CD4-positive, alpha-beta T cell treated with Interleukin-17A for 1 hour (primary cell): ENCODE data around the gene HHEX.

Experiments
- DNase-seq: peaks from one replicate; pipeline ENCODE4 v3.0.0-alpha.2; 2020

The HHEX gene

DNA sequence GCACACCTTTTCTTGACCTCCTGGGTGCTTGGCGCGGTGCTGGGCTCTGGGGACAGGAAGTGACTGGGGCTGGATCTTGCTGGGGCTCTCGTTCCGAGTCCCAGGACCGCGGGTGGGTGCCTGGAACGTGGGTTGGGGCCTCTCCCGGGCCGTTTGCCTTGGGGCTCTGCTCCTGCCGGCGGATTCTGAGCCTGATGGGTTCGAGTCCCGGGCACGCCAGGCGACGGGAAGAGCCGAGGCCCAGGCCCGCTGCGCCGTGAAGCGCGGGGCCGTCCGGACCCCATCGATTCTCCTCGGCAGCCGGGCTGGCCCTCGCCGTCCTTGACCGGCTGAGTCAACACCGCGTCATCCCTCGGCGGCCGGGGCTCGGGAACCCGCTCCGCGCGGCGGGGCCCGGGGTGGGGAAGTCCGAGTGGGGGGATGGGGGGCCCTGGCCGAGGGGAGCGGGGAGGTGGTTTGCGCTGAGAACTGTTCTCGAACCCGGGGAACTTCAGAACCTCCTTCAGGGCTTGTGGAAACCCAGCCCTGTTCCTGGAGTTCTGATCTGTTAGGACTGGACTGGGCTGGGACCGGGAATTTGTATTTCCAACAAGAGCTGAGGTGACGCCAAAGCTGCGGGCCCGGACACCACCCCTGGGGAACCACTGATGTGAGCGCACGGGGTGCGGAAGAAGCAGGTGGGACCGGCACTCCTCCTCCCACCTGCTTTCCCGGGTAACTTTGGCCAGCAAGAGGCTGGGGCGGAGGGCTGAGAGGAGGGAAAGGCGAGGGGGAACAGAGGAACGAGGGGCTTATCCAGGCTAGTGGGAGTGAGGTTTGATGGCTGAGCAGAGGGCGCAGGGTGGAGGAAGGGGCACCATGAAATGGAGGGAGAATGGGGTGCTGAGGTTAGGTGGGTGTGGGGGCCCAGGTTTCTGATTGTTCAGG lies 6.2 kb downstream of the HHEX start:
- no peak for DNase-seq

DNA sequence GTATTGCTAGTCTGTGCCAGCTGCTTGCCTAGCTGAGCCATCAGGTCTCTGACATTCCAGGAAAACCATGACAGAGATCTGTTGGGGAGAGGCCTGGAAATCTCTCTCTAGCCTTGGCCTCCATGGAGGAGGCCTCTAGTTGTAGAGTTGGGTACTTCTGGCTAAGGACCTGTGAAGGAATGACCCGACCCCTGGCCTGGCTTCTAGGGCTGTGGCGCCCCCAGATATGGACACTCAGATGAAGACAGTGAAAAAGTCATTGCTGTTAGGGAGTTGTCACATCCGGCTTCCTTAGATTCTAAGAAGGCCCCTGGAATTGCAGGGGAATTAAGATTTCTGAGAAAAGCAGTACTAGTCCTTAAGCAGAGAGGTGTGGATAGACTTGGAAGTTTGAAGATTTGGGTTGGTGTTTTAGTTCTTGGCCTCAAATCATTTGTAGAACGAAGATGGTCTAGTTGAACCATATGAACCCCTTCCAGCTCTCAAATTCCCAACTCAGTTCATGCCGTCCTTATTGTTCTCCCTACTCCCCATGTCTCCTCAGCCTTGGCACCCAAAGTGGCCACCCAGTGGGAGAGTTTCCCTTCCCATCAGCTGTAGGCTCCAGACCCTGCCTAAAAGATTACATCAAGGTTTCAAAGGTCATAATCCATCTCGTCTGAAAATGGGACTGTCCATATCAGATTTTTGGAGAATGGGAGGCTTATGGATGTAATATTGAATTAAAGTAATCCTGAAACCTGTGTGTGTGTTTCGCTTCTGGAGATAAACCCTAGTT lies 7.0 kb downstream of the HHEX start:
- no peak for DNase-seq

DNA sequence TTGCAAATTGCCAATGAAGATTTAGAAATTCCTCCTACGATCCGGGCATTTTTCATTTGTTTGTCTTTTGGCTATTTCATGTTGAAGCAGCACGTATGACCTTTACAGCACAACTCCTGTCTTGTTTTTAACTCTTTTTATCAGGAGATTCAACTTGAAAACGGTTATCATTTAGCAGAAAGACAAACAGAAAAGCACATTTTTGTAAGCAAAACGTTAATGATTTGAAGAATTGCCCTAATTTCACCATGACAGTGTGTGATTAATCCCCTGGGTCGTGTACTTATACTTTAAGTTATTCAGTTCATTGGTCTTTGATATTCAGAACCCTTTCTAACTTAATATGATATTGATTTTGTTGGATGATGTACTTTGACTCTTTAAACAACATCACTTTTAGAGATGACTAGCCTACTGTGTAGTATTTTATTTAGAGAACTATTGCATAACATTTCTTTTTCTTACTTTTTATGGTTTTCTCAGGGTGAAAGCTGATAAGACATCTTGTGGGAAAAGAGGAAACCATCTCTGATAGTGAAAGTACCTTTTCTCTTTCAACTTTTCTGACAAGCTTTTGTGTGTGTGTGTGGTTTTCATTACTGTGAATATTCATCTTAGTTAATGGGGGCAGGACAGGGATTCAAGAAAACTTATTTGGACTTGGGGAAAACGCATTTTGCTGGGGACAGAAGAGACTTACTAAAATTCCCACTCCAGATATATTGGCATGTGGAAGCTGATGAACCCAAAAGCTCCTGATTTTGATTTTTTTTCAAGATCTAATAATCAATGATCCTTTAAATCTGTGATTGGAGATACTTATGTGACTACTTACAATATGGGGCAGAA lies 8.1 kb downstream of the HHEX start:
- peak; percentile 22 for DNase-seq

DNA sequence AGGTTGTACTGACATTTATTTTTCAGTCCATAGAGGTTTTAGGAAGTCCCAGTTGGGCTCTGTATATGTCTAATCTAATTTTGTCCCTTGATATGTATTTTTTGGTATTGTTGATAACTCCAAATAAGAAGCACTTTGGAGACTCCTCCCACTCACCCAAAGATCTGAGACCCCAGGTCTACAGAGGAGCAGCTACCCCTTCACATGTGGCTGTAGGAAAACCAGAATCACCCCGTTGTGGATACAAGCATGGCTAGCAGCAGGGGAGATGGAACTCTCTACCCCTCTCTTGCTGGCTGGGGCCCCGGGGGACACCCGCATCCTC lies 9.4 kb downstream of the HHEX start:
- no peak for DNase-seq

DNA sequence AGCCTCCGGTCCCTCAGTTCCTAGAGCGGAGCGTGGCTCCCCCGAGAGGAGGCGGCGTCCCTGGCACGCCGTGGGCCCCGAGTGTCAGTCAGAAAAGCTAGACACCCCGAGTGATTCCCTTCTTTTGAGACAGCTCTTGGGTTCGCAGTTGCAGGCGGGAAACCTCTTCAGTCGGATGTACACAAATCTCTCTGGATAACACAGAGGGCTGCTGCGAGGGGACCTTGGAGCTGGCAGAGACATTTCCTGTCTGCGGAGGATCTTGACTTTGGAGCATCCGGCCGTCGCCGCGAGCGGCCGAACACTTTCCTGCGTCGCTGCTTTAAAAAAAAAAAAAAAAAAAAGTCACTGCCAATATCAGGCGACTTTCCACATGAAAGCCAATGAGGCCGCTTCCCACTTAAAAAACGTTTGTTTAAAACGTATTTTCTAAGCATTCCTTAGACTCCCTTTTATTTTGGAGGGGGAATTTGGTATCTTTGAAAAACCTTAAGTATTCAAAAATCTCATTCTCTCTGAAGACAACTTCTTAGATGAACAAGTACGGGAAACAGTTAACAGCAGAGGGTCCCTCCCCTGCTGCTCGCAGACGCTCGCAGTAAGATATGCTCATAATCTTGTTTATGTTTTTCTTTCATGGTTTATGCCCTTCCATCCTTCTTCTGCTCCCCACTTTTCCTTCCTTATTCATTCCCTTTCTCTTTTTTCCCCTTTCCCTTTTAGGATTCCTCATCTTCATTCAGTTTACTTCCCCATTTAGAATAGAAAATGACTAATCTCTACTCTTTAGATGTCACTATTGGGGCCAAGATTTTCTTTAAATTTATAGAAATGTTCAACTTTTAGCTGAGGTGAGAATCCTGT lies 10.0 kb downstream of the HHEX start:
- peak; percentile 32 for DNase-seq

DNA sequence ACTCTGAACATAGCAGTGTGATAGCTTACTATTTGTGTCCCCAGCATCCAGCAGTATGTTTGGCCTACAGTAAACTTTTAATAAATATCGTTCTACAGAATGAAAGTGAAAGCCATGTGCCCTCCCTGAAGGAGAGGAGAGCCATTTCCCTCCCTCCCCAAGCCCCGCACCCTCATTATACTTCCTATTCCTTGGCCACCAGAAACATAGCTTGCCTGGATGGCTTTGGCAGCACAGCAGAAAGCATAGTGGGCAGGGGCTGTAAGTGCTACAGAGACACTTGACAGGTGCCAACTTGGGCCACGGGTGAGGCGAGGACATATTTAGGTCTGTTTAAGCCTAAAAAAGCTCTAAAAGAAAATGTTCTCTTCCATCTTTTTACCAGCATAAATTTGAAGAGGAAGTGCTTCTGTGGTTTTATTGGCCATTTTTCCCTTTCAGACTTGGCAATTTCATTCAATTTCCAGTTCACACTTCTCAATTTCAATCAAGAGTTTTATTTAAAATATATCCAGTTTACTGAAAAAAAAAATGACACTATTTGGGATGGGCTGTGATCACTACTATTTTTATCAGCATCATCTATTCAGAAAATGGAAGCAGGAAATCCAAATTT lies 12.7 kb downstream of the HHEX start:
- no peak for DNase-seq

DNA sequence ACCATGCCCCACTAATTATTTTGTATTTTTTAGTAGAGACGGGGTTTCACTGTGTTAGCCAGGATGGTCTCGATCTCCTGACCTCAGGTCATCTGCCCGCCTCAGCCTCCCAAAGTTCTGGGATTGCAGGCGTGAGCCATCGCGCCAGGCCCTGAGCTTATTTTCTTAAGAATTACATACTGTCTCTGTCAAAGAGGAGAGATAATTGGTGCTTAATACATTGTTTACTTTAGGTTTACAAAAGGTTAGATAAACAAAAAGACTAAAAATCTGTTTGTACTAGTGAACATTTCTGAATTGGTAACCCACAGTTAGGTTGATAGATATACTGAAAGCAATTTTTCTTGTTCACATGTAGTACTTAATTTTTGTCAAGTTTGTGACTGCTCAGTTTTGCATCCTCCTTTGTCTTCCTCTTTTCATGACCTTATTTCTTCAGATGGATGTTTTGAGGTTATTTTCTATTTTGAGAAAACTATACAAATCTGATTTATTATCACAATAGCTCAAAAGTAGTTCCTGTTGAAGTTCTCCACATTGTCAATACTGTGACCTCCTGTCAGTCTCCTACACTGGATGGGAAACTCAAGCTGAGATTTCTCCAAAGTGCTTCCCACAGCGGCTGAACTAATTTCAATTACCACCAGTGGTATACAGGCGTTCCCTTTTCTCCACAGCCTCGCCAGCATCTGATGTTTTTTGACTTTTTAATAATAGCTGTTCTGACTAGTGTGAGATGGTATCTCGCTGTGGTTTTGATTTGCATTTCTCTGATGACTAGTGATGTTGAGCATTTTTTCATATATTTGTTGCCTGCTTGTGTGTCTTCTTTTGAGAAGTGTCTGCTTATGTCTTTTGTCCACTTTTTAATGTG lies 22.5 kb downstream of the HHEX start:
- DNase-seq, result no peak

DNA sequence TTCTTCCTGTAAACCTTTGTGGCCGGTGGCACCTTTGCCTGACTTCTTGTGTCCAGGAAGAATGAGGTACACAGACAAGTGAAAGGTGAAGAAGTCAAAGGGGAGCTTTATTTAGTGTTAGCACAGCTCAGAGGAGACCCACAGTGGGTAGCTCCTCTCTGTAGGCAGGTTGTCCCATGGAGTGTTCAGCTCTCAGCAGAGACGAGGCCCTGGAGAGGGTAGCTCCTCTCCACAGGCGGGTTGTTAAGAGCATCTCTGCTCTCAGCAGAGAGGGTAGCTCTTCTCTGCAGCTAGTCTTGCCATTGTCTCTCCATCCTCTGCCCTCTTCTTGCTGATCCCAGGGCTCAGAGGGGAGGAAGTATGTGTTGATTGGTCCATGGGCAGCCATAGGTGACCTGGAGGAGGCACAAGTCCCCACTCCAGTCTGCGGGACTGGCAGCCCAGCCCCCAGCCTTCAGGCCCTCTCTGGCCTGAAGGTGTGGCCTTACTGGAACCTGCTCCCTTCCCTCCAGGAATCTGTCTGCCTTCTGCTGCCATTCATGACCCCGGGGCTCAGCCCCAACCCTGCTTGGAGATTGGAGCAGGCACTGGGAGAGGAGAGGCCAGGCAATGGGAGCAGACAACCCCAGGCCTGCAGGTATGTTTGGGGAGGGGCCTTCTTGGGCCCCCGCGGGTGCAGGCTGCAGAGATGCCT lies 24.5 kb downstream of the HHEX start:
- DNase-seq, result no peak

DNA sequence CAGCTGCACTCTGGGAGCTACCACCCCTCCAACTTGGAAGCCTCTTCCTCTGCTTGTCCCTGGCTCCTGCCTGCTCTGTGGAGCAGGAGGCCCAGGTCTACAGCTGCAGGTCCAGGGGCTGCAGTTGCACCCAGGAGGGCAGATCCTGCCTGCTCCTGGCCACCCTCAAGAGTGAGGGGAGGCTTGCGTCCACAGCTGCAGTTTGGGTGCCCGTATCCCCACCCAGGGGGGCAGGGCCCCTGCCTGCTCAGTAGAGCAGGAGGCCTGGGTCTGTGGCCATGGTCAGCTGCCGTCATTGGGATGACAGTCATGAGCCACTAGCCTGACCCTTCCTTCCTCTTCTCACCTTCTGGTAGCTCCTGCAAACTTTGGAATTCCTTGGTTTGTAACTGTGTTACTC lies 25.1 kb downstream of the HHEX start:
- DNase-seq, result no peak

DNA sequence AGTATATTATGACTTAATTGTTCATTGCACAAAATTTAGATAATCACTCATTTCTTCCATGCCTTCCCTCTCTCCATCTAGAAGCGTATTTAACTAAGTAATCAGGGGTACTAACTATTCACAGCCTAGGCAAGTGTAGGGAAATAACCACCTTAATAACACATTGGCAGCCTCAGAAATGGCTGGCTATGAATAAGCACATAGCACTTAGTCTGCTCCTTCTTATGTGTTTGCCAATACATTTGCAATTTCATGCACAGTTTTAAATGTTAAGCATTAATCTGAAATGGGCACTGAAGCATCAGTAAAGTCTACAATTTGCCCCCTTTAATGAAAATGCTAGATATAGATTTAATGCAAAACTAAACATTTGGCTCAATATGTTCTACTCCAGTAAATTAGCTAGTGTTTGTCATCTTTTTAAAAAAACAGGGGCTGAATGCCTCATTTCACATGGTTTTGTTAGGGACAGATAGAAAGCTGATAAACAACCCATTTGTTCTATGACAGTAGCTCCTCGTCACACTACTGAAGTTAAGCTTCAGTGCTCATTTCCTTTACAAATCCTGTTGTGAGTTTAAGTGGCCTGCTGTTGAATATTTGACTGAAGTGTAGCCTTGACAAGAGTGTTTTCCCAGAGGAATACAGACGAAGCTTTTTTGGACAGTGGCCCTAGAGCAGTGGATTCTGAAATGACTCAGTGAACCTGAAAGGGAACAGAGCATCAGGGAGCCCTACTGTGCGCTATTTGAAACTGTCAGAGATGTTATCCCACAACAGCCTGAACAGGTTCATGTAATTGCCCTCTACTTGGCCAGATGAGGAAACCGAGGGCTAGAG lies 30.5 kb downstream of the HHEX start:
- no peak for DNase-seq

DNA sequence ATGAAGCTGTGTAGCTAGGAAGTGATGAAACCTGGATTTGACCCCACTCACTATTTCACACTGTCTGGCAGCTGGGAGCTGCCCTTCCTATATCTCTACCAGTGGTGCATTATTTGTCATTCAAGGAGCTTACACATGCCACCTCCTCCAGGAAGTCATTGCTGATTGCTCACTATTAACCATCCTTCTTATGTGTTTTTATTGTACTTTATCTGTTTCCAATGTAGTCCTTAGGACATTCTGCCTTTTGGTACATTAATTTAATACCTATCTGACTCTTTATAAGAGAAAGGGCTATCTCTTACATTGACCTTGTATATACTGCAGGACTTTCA lies 31.0 kb downstream of the HHEX start:
- no peak for DNase-seq

DNA sequence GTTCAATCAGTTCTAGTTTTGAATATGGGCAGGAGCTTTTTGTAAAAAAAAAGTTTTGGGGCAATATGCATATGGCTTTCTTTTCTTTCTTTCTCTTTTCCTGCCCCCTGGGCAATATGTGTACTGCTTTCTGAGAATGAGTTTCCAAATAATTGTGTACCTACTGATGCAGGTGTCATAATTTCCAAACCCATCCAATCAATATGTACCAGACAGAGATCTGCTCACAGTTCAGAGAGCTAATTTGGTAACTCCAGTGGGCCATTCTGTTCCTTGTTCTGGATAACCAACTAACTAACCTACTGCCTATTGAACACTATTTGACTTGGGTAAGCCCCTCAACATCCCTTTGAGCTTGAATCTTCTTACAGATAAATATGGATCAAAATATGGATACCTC lies 32.6 kb downstream of the HHEX start:
- no peak for DNase-seq

DNA sequence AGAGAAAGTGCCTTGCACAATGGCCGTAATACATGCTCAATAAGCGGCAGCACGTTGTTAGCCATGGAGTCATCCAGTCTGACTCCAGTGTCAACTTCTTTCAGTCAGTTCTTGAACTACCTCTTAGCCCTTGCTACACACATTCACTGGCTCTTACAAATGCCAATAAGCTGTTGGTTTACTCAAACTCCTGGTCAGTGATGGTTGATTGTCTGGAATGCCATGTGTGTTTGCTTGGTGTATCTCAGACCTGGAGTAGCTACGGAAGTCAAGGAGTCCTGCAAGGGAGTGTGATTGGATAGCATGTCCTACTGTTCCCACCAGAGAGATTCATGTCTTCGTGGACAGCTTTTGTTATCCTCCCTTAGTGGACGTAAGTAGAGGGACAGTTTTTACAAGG lies 37.4 kb downstream of the HHEX start:
- no peak for DNase-seq

DNA sequence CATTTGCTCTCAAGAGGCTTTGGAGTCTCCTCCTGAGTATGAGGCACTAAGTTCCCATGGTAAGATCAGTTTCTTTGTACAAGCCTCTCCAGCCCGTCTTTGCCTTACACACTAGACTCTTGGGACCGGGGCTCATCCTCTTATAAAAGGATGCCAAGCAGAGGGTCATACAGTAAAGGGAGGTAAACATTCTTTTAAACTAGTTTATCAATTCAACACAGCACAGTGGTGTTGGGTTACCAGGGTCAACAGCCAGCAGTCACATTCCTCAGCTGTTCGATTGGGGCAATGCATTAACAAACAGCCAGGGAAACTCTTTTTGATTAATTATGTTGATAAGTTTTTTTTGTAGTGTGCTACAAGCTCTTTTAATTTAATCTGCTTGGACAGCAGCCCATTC lies 37.8 kb downstream of the HHEX start:
- DNase-seq, result no peak

DNA sequence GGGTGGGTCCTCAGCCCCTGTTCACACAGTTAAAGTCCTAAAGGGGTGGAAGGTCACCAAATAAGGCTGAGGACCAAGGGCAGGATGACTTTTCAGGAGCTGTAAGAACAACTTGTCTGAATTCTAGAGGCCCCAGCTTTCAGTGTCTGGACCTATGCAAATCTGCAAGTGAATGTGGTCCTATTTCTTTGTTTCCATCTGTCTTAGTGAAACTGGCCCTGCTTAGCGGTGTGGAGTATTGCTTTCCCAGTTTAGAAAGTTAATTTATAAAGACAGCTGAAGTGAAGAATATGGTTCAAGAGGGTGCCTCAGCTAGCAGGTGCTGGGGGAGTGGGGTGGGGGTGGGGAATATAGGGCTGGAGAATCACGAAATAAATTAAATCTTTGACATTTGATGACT lies 40.1 kb downstream of the HHEX start:
- no peak for DNase-seq

DNA sequence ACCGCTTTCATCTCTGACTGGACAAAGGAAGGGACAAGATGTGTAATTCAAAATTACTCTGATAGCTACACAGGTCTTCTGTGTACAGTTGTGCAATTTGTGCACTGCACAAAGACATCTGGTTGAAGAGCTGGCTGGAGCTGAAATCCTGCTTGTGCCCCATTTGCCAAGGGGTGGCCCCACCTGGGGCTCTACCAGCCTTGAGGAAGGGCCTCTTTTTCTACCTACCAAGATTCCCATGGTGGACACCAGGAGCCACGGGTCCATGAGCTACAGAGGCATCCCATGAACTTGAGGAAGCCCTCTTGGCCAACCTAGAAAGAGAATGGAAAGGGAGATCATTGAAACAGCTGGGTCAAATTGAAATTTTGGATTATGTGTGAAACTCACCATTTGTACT lies 43.2 kb downstream of the HHEX start:
- no peak for DNase-seq

DNA sequence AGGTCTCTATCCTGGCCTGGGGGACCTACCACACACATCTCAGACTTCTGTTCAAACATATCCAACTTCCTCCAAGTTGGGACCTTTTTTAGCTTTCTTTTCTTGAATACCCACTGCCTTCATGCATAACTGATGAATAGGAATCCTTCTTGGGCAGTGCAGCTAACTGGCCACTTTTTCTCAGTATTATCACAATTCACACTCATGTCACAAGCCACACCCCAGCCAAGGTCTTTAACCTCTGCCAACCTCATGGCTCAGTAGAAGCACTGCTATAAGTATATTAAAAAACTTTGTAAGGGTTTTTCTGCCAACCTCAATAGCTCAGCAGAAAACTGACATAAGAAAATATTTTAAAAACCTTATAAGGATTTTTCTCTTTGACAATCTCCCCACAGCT lies 44.5 kb downstream of the HHEX start:
- no peak for DNase-seq

DNA sequence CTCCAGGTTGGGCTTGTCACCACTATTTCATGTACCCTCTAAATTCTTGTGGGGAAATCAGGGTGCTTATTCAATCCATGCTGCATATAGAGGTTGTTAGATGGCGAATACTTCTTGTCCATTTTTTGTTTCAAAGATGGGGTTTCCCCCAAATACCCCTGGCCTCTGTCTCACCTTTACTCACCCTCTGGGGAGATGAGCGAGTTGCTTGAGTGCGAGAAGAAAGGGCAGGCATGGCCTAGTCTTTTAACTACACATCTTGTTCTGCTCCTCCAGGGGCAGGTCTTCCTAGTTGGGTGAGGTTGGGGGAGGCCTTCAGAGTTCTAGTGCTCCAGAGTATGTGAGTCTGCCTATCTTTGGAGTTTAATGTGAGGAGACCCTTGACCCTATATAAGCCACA lies 46.2 kb downstream of the HHEX start:
- no peak for DNase-seq

DNA sequence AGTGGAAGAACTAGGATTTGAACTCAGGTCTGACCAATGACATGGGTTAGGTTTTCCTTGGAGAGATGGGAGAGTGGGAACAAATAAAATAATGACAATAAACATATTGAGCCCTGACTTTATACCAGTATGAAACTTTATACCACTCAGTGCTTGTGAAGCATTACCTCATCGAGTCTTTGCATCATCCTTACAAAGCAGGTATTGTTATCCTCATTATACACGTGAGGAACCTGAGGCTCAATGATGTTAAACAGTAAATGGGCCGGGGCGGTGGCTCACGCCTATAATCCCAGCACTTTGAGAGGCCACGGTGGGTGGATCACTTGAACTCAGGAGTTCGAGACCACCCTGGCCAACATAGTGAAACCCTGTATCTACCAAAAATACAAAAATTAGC lies 47.7 kb downstream of the HHEX start:
- no peak for DNase-seq

DNA sequence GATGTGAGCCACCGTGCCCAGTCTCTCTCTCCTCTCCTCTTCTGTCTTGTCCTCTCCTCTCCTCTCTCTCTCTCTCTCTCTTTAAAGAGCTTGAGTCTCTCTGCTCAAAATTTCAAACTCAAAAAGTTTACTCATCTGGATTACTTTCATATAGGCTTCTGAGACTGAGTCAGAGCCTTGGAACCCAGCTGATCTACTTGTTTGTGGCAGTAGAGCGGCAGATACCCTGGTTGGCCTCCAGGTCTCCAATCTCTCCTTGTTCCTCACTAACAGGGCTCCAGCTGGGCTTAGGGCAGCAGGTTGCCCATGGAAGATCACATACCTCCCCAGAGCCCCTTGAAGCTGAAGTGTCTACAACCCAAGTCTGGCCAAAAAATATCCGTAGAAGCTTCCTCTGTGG lies 51.0 kb downstream of the HHEX start:
- DNase-seq, result no peak
